ENCODE results near the gene RAB19. TPM values are rescaled to one million over a fixed set of nuclear protein-coding genes. Genes with fewer than 3 reads are reported as not detected.

The RAB19 gene
- total and polyA plus RNA-seq, 9 of the 15 experiments (the other 6 are each of a cell fraction or from before 2014, with no cell fraction given), result not detected

DNA sequence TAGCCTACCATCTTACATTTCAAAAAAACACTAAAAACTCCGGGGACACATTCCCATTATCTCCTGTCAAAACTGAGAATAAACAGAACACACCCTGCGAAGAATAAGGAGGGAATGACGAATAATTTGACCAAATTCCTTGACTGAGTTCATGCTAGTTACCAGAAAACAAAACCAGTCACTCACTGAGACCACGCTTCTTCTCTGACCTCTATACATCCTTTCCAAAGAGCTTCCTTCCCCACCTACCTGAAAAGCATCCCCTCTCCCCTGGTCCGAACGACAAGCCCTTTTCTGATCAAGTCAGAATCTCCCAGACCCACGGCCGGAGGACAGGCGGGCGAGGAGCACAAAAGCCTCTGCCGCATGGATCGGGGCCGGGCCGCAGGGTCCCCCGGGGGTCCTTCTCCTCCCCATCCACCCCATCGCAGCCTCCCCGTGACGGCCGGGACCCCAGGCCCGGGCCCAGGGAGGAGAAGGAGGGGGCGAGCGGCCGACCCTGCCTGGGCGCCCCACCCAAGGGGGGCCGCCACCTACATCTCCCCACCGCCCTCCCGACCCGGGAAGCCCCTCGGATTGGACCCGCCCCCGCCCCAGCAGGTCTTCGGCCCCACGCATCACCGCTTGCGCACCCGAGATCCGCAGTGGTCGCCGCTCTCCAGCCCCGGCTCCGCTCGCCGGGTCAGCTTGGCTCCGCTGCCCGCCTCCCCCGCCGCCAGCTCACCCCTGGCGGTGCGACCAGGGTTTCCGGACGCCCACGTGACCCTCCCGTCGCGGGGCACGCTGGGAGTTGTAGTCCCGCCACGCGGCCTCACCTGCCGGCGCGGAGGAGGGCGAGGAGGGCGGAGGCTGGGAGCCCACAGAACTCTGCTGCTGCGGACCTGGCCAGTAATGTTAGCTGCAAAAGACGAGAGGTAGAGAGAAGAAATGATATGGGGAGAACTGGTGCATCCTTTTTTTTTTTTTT, 5.8 kb upstream of the RAB19 start, which contains the start of gene SLC37A3 (continued):
- TF ChIP-seq SMARCE1 (IDR thresholded peaks at IDR 0.05) (peak; percentile 13), NBN (IDR thresholded peaks at IDR 0.05; ENCODE audit: low read depth) (peak; percentile 70), COPS2 (conservative IDR thresholded peaks at IDR 0.05) (no peak), ZKSCAN8 (CRISPR knock-in tag; IDR thresholded peaks at IDR 0.05) (no peak), STAT5B (CRISPR knock-in tag; IDR thresholded peaks at IDR 0.05) (no peak), ZNF584 (CRISPR knock-in tag; IDR thresholded peaks at IDR 0.05; ENCODE audit: low read depth) (no peak), MEIS2 (IDR thresholded peaks at IDR 0.05; ENCODE audit: partially characterized antibody) (peak; percentile 41), JUN (IDR thresholded peaks at IDR 0.05; ENCODE audit: borderline replicate concordance, low read depth, low read length) (peak; percentile 74; the same call in 1 of the 2 replicates), JUN (CRISPR knock-in tag; IDR thresholded peaks at IDR 0.05; ENCODE audit: borderline replicate concordance) (no peak), ZNF699 (CRISPR knock-in tag; IDR thresholded peaks at IDR 0.05; ENCODE audit: insufficient replicate concordance) (no peak), ASH1L (IDR thresholded peaks at IDR 0.05; ENCODE audit: borderline replicate concordance, low read depth, partially characterized antibody) (no peak), NR2C2 (CRISPR knock-in tag; IDR thresholded peaks at IDR 0.05) (peak; percentile 90), NR2C2 (tag; IDR thresholded peaks at IDR 0.05) (peak; percentile 92), XRCC5 (IDR thresholded peaks at IDR 0.05; ENCODE audit: low read depth, low read length) (peak; percentile 89; the same call in 1 of the 2 replicates), MCM7 (IDR thresholded peaks at IDR 0.05) (no peak), RAD21 (CRISPR knock-in tag; conservative IDR thresholded peaks at IDR 0.05 in 1 of 2, IDR thresholded peaks at IDR 0.05 in 1 of 2) (no peak), ZNF830 (CRISPR knock-in tag; IDR thresholded peaks at IDR 0.05) (no peak)
- TF ChIP-seq, protein P1, sequence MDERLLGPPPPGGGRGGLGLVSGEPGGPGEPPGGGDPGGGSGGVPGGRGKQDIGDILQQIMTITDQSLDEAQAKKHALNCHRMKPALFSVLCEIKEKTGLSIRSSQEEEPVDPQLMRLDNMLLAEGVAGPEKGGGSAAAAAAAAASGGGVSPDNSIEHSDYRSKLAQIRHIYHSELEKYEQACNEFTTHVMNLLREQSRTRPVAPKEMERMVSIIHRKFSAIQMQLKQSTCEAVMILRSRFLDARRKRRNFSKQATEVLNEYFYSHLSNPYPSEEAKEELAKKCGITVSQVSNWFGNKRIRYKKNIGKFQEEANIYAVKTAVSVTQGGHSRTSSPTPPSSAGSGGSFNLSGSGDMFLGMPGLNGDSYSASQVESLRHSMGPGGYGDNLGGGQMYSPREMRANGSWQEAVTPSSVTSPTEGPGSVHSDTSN (CRISPR knock-in tag; IDR thresholded peaks at IDR 0.05; ENCODE audit: low read depth), result no peak
- TF ChIP-seq, protein P1 (tag; conservative IDR thresholded peaks at IDR 0.05; ENCODE audit: low read depth), result no peak
- TF ChIP-seq, protein P2, sequence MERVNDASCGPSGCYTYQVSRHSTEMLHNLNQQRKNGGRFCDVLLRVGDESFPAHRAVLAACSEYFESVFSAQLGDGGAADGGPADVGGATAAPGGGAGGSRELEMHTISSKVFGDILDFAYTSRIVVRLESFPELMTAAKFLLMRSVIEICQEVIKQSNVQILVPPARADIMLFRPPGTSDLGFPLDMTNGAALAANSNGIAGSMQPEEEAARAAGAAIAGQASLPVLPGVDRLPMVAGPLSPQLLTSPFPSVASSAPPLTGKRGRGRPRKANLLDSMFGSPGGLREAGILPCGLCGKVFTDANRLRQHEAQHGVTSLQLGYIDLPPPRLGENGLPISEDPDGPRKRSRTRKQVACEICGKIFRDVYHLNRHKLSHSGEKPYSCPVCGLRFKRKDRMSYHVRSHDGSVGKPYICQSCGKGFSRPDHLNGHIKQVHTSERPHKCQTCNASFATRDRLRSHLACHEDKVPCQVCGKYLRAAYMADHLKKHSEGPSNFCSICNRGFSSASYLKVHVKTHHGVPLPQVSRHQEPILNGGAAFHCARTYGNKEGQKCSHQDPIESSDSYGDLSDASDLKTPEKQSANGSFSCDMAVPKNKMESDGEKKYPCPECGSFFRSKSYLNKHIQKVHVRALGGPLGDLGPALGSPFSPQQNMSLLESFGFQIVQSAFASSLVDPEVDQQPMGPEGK (CRISPR knock-in tag; IDR thresholded peaks at IDR 0.05; ENCODE audit: borderline replicate concordance), result no peak
- TF ChIP-seq, protein P3, sequence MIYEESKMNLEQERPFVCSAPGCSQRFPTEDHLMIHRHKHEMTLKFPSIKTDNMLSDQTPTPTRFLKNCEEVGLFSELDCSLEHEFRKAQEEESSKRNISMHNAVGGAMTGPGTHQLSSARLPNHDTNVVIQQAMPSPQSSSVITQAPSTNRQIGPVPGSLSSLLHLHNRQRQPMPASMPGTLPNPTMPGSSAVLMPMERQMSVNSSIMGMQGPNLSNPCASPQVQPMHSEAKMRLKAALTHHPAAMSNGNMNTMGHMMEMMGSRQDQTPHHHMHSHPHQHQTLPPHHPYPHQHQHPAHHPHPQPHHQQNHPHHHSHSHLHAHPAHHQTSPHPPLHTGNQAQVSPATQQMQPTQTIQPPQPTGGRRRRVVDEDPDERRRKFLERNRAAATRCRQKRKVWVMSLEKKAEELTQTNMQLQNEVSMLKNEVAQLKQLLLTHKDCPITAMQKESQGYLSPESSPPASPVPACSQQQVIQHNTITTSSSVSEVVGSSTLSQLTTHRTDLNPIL (CRISPR knock-in tag; IDR thresholded peaks at IDR 0.05), result no peak
